Activated T-cell treated with anti-CD3 and anti-CD28 coated beads, Interleukin-2, amount 50 U/mL, for 1 hour (primary cell): ENCODE measurements around the gene NPAS1.
"Not testable (repeated sequence)": the region's sequence is repeated elsewhere in the genome, so short reads cannot be mapped to it uniquely, and the experiment has no call there.

ENCODE experiments used
- DNase-seq: peaks from one replicate; pipeline ENCODE4 v3.0.0-alpha.2; 2020

The NPAS1 gene

GRCh38 chr19:46990991-46991676 is 28.5 kb upstream of the NPAS1 start:
- DNase-seq, result peak; percentile 65

GRCh38 chr19:46992699-46993535 is 26.7 kb upstream of the NPAS1 start:
- DNase-seq, result no peak

GRCh38 chr19:46993622-46994021 is 26.0 kb upstream of the NPAS1 start:
- DNase-seq, result no peak

GRCh38 chr19:46994141-46994686 is 25.4 kb upstream of the NPAS1 start:
- no peak for DNase-seq

- no peak for DNase-seq
Measured at GRCh38 chr19:46995492-46995891, 24.1 kb upstream of the NPAS1 start.

GRCh38 chr19:46998445-46999125 is 21.1 kb upstream of the NPAS1 start:
- DNase-seq, result no peak

GRCh38 chr19:46999377-46999776 is 20.3 kb upstream of the NPAS1 start:
- DNase-seq, result no peak

GRCh38 chr19:46999878-47000277 is 19.8 kb upstream of the NPAS1 start:
- no peak for DNase-seq

- no peak for DNase-seq
Measured at GRCh38 chr19:47000373-47000772, 19.3 kb upstream of the NPAS1 start.

DNA sequence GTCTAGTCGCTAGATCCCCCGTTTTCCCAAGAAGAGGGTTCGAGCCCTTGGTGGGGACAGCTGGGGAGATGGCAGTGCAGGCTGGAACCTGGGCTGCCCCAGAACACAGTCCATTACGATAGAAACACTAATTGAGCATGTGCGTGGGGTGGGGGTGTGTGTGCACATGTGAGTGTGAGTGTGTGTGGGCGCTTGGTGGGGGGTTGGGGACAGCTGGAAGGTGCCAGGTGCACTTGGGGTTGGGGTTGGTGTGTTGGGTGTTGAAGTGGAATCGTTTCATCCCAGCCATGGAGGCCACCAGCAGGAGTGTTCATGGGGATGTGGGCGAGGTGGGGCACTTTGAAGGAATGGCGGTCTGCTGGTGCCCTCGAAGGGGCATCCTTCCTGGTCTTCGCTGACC is 18.1 kb upstream of the NPAS1 start:
- no peak for DNase-seq

DNA sequence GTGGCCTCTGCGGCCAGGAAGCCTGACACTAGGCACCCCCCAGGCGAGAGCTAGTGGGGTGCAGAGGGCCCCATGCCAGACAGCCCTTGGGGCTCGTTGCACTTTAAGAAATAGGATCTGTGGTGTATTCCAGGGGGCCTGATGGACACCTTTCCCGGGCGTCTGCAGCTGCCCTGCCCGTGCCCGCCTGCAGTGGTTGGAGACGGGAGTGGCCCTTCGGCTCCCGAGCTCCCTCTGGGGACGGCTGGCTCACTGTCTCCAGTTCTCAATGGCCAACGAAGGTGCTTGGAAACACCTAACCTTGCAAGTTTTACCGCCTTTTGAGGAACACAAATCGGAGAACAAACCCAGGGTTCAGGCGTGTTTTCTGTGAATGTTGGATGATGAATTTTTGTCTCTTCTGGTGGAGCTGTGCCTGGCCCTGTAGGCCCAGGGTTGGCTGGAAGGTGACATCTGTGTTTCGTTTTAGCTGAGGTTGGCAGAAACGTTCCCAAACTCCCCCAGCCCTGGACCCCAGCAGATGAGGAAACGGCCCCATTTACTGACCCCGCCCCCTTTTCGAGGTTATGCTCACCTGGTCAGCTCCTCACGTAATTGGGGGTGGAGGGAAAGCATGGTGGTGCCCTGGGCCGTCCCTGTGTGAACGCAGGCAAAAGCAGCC is 17.4 kb upstream of the NPAS1 start:
- DNase-seq, result no peak

DNA sequence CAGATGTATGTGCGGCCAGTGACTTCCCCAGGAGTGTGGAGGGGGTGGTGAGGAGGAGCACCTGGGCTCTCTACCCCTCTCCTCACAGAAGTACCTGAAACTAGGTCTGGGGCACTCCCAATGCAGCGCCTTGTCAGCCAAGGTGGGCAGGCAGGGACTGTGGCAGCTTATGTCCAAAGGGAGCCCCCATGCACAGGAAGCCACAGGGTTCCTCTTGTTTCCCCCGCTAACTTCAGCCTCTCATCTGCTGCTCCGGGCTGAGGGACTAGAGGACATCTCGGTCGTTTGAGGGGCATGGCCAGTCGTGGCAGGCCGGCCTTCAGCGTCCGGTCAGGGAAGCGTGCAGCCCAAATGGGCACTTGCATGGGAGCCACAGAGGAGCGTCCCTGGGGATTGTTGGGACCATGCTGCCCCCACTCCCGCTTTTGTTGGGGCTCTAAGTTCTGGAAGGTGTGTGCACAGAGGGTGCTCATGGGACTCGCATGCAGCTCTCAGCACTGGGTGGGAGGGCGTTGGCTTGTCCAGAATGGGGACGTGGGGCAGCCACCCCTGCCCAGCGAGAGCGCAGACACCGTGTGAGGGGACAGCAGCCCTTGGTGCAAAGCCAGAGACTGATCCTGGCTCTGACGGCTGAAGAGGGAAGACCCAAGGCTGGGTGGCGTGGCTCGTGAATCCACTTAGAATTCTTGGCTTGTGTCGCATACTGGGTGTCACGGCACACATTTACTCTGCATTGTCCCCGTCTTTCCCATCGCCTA is 16.6 kb upstream of the NPAS1 start:
- no peak for DNase-seq

DNA sequence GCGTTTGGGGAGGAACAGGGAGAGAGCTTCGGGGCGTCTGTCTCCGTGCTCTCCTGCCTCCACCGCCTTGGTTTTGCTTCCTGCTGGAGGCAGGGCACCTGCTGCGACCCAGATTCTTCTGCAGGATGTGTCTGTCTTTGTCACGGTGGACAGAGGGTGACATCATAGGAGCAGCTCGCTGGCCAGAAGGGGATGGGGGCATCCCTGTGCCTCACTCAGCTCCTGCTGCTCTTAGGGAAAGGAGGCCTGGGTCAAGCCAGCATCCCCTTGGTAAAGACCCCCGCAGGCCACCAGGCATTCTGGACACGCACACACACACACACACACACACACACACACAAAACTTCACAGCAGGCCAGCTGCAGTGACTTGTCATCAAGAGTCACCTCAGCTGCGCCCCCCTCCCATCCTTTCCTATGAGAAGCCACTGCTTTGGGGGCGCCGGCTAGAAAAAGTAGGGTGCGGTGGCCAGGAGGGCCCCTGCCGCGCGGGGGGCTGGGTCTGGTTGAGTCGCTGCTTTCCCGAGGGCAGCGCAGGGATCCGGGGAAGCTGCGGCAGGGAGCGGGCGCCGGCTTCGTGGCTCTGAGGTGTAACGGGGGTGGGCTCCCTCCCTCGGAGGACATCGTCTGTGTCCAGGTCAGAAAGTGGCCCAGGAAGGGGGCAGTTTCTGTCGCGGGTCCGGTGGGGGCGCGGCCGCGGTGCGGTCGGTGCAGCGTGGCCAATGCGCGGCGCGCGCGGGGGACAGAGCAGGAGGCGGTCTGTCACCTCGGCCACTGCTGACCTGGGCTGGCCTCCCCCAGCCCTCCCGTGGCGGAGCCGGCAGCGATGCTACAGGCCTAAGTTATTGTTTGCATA is 15.8 kb upstream of the NPAS1 start:
- DNase-seq, result no peak

GRCh38 chr19:47005164-47005641 is 14.4 kb upstream of the NPAS1 start:
- DNase-seq, result no peak

- DNase-seq, result no peak
Measured at GRCh38 chr19:47005873-47006272, 13.8 kb upstream of the NPAS1 start.

DNA sequence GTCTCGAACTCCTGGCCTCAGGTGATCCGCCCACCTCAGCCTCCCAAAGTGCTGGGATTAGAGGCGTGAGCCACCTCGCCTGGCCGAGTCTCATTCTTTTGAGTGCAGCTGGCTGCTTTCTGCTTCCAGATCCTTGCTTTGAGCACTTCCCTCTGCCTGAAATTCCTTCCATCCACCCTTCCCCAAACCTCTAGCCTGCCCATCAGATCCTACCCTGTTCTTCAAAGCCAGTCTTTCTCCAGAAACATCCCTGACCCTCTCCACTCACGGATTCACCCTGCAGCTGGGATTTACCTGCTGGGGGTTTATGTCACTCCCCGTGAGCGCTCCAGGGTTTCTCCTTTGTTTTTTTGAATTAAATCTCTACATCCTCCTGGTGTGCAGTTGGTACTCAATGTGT is 13.1 kb upstream of the NPAS1 start:
- no peak for DNase-seq

DNA sequence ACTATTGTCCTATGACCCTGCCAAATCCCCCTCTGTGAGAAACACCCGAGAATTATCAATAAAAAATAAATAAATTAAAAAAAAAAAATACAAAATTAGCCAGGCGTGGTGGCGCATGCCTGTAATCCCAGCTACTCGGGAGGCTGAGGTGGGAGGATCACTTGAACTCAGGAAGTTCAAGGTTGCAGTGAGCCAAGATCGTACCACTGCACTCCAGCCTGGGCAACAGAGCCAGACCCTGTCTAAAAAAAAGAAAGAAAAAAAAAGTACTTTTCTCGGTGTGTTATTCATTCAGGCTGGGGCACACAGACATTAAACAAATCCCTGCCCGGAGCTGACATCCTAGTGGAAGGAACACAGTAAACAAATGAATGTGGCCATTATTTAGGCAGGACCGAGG is 9.1 kb upstream of the NPAS1 start:
- not testable (repeated sequence) for DNase-seq

DNA sequence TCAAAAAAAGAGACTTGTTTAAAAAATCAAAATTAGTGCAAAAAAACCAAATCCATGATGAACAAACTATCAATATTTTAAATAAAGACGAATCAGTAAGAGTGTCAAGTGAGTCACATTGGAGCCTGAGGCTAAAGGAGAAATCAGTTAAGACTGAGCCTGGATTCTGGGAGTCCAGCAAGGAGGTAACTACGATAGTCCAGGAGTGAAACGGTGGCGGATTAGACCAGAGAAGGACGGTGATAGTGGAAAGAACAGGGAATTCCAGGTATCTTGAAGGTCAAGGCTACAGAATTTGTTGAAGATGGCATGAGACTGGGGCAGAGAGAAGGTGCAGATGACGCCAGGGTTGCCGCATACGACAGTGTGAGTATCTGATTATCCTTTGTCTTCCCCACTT is 7.0 kb upstream of the NPAS1 start:
- DNase-seq, result no peak

GRCh38 chr19:47013041-47013517 is 6.6 kb upstream of the NPAS1 start:
- DNase-seq, result peak; percentile 78

DNA sequence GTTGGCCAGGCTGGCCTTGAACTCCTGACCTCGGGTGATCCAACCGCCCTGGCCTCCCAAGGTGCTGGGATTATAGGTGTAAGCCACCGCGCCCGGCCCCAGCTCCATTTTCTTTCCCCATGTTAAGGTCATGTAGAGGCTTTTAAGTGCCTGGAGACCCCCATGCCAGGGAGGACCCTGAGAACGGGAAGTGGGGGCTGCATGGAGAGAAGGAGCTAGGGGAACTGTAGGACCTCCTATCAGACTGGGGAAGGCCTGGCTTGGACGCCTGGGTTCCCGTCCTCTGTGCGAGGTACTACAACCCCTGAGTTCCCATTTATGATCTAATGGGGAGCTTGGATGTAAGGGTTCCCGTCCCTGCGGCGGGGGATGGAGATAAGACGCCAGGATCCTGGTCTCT is 714 bp upstream of the NPAS1 start:
- DNase-seq, result no peak
